Fibroblast of villous mesenchyme (primary cell): ENCODE data around the gene FAM221B. TPM values are rescaled to one million over a fixed set of nuclear protein-coding genes. Genes with fewer than 3 reads are reported as not detected.

ENCODE experiments used
- DNase-seq: peaks from one replicate; pipeline ENCODE4 v3.0.0-alpha.2; 2010; ENCODE audit warnings: low read depth
- H3K4me3 ChIP-seq: 2 replicates; pipeline ENCODE4 v1.5.1; 2011; ENCODE audit warnings: low read depth, mild to moderate bottlenecking, low read length
- CTCF ChIP-seq: IDR thresholded peaks from 2 replicates; pipeline ENCODE4 v1.5.1; 2012; ENCODE audit warnings: low read depth, mild to moderate bottlenecking, low read length; ENCODE audit not compliant: insufficient read depth
- total RNA-seq: library from RNA; depleted of rRNA; stranded (reverse); fragments of >200 nt; gene quantifications from 2 replicates; pipeline ENCODE4 v1.2.3, GENCODE V29; 2012

FAM221B gene
- total RNA-seq, 1 donor = not detected

GRCh38 chr9:35783418-35783817 lies 45.1 kb downstream of the FAM221B start:
- no peak for DNase-seq
- no peak for TF ChIP-seq CTCF
- H3K4me3 ChIP-seq = no peak overlapping the region

- no peak overlapping the region for H3K4me3 ChIP-seq
- DNase-seq = no peak
- TF ChIP-seq CTCF = no peak
Measured at GRCh38 chr9:35781066-35781465, 47.5 kb downstream of the FAM221B start.

- H3K4me3 ChIP-seq = no peak overlapping the region
- no peak for TF ChIP-seq CTCF
- DNase-seq = no peak
Measured at GRCh38 chr9:35778496-35778895, 50.0 kb downstream of the FAM221B start.

- H3K4me3 ChIP-seq = no peak overlapping the region
- TF ChIP-seq CTCF = no peak
- no peak for DNase-seq
Measured at GRCh38 chr9:35776018-35776417, 52.5 kb downstream of the FAM221B start.

GRCh38 chr9:35774907-35775635 lies 53.5 kb downstream of the FAM221B start:
- H3K4me3 ChIP-seq = no peak overlapping the region
- DNase-seq = no peak
- no peak for TF ChIP-seq CTCF

GRCh38 chr9:35771943-35772342 lies 56.6 kb downstream of the FAM221B start:
- H3K4me3 ChIP-seq = no peak overlapping the region
- no peak for DNase-seq
- TF ChIP-seq CTCF = no peak

GRCh38 chr9:35771534-35771933 lies 57.0 kb downstream of the FAM221B start:
- H3K4me3 ChIP-seq = no peak overlapping the region
- DNase-seq = peak; percentile 30
- no peak for TF ChIP-seq CTCF
